HG02885 (cell line): Measurements from ENCODE around the gene CRB3.

ENCODE experiments used
- ATAC-seq: cut with Tn5 transposase; IDR thresholded peaks from one replicate; pipeline ENCODE4 v1.9.1; 2021; ENCODE audit warnings: mild to moderate bottlenecking; ENCODE audit not compliant: unreplicated experiment, poor library complexity

The CRB3 gene

DNA sequence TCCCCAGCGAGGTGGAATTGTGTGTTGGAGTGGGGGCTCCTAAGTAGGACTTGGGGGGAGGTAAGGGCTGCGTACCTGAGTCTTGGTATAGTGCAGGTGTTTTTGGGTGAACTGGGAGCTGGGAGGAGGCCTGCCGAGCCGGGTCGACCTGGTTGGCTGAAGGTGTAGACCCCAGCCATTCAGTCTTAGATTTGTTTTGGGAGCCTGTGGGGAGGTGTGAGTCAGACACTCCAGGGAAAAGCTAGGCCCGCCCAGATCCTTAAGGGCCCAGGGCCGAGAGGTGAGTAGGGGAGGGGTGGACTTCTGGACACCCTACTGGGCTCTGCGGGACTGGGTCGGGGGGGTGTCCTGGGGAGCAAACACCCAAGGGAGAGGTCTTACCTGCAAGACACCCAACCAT, 935 bp downstream of the CRB3 start:
- no peak for ATAC-seq

DNA sequence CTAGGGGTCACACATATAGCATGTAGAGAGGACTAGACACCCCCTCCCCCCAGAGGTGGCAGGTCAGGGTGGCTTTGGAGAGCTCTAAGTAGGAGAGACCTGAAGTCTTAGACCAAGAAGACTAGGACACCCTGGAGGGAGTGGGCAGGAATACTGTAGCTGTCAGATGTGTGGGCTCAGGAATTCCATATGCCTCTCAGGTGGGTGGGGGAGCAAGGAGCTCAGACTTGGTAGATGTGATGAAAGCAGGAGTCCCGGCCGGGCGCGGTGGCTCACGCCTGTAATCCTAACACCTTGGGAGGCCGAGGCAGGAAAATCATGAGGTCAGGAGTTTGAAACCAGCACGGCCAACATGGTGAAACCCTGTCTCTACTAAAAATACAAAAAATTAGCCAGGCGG, 1.6 kb downstream of the CRB3 start:
- no peak for ATAC-seq

- ATAC-seq = no peak
These were observed 2.6 kb downstream of the CRB3 start for GRCh38 chr19:6466526-6467248.

GRCh38 chr19:6467384-6467783, 3.3 kb downstream of the CRB3 start:
- no peak for ATAC-seq

DNA sequence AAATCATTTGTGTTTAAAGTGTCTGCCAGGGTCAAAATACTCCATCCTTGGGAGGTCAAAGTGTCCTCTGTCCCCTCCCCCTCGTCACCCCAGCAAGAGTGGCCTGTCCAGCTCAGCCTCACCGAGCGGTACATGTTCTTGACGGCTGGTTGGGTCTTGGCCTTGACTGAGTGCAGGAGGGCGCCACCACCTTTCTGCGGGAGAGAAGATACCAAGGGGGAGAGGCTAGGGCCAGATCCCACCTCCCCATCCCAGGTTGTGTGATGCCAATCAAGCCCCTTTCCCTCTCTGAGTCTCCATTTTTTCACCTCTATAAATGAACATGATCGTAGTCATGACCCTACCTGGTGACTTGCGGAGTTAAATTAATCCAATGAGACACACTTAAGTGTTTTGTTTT, 6.1 kb downstream of the CRB3 start:
- ATAC-seq = no peak

GRCh38 chr19:6471076-6471475, 7.0 kb downstream of the CRB3 start:
- ATAC-seq = no peak

GRCh38 chr19:6472713-6473112, 8.6 kb downstream of the CRB3 start:
- ATAC-seq = no peak

GRCh38 chr19:6473647-6474046, 9.6 kb downstream of the CRB3 start:
- ATAC-seq = no peak

DNA sequence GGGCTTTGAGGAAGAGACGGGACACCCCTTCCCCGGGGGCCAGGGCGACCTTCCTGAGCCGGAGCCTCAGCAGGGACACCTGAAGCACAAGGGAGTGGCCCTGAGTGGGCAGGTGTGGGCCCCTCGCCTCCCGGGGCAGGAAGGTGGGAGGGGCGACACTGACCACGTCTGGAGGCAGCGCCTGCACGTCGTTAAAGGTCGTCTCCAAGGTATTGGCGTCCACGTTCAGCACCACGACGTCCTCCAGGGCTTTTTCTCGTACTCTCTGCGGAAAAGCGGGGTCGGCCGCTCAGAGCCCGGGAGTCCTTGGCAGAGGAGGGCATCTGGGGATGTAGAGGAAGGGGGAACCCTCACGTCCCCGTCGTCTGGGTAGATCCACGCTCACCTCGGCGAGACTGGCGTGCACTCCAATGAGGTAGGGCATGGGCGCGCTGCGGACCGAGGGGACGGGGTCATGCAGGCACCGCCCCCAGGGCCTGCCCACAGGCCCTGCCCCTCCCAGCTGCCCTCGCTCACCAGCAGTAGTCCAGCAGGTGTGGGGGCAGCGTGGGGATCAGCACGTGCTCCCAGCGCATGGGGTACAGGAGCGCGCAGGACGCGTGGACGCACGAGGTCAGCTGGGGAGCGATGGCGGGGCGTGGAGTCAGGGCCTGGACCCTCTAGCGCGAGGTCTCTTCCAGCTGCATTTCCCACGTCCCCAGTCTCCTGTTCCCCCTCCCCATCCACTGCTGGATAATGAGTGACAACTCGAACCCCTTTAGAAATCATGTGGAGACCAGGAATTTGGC, 11.4 kb downstream of the CRB3 start:
- ATAC-seq = no peak

GRCh38 chr19:6476155-6476895, 12.3 kb downstream of the CRB3 start:
- ATAC-seq = no peak

DNA sequence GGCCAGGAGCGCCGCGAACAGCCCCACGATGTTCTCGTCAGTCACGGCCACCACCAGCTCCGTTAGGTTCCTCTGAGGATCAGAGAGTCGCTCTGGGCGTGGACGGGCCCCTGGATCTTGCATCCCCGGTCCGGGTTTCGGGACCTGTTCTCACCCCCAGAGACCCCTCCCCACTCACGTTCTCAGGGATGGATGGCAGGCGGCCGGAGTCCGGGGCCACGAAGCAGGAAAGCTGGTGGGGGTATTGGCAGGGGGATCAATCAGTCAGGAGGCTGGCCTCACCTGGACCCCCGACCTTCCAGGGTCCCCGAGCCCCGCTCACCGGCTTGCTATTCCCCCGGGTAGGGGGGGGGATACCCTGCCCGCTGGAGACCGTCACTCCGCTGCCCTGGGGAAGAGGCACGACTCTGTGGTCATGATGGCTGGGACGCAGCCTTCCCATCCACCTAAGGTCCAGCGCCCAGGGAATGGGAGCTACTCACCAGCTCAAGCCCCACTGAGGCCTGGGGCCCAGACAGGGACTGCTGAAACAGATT, 12.9 kb downstream of the CRB3 start:
- ATAC-seq = no peak

DNA sequence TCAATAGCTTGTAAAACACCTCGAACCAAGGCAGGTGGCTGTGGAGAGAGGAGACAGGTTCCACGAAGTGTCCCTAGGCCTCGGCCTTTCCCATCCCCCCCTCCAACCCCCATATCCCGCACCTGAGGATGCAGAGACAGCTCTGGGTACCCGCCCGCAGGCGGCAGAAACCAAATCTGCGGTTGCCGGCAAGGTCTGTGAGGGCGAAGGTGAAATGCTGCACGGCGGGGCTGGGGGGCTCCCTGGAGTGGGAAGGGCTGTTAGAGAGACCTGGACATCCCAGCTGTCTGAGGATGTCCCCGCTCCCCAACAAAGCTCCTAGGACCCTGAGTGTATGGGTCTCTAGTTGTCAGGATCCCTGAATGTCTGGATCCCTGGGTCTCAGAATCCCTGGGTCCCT, 14.7 kb downstream of the CRB3 start:
- no peak for ATAC-seq

GRCh38 chr19:6479836-6480398, 15.8 kb downstream of the CRB3 start:
- no peak for ATAC-seq

DNA sequence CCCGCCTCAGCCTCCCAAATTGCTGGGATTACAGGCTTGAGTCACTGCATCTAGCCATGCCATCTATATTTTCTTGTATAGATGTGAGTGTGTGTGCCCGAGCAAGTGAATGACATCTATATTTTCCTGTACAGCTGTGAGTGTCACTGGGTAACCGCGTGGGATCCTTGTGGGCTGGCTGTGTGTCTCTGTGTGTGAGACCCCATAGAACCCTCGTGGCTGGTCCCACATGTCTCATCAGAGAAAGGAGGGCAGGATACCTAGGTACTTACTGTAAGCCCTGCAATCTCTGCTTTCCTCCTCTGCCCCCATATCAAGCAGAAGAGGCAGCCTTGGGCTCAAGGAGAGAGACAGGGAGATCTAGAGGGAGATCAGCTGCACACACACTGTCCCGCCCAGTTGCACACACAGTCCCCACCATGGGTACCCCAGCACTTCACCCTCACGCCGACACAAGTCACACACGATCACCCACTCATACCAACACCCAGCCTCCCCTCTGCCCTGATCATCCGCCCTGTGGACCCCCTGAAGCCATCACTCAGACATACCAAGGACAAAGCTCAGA, 16.9 kb downstream of the CRB3 start:
- peak; percentile 20 for ATAC-seq

DNA sequence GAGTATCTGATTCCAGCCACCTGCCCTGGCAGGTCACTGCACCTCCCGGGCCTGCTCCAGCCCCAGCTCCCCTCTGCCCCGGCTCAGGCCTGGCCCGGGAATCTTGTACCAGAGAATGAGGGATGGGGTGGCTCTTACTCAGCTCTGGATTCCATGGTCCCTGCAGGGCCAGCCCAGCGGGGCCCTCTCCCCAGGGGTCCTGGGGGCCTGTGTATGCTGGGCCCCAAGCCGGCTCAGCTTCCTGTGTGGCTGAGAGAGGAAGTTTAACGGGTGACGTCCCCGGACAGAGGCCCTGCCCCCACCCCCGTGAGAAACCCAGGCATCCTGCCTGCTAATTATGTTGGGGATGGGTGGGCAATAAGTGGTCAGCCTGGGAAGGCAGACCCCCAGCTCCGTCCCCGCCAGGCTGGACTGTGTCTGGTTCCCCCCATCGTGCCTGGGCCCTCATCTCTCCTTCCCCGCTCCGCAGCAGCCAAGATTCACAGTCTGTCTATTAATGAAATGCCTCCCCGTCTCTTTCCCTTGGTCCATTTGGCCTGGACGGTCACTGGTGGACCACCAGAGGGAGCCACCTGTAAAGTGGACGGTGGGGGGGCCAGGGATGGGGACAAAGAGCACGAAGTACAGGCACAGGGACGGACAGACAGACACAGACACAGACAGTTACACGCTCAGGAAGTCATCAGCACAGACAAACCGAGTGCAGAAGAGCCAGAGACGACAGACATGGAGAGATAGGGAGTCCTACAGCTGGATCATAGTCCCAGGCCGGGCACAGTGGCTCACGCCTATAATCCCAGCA, 17.7 kb downstream of the CRB3 start, which contains the start of gene DENND1C:
TSS of gene DENND1C (minus strand) at position 247 of the 802 bp plus-strand sequence. CDS start at position 155, 92 bp downstream.
- ATAC-seq = peak; percentile 67

- ATAC-seq = no peak
These were observed 18.2 kb downstream of the CRB3 start for GRCh38 chr19:6482343-6482686.

DNA sequence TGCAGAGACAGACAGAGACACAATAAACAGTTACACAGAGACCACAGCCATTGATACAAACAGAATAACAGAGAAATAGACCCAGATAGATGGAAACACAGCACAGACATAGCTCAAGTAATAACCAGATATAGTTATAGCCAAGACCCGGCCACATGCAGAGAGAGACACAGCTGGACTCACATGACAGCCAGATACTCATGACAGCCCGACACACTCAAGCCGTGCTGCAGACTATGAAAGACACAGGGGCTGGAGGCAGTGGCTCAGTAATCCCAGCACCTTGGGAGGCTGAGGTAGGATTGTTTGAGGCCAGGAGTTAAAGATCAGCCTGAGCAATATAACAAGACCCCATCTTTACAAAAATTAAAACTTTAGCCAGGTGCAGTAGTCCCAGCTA, 19.2 kb downstream of the CRB3 start:
- no peak for ATAC-seq

DNA sequence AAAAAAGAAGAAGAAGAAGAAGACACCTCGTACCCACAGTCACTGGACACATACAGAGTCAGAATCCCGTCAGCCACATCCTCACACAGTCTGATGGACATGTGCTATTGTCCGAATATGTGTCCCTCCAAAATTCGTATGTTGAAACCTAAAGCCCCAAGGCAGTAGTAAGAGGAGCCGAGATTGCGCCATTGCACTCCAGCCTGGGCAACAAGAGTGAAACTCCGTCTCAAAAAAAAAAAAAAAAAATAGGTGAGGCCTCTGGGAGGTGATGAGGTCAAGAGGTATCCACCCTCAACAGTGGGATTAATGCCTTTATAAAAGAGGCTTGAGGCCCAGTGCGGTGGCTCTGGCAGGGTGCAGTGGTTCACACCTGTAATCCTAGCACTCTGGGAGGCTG, 20.2 kb downstream of the CRB3 start:
- ATAC-seq = no peak

- ATAC-seq = no peak
These were observed 20.8 kb downstream of the CRB3 start for GRCh38 chr19:6484831-6485230.
